Kidney tubule cell (primary cell): ENCODE data around the gene AVEN.

Experiments
- DNase-seq: peaks from one replicate; pipeline ENCODE4 v3.0.0-alpha.2; 2018; ENCODE audit warnings: low spot score

The AVEN gene

DNA sequence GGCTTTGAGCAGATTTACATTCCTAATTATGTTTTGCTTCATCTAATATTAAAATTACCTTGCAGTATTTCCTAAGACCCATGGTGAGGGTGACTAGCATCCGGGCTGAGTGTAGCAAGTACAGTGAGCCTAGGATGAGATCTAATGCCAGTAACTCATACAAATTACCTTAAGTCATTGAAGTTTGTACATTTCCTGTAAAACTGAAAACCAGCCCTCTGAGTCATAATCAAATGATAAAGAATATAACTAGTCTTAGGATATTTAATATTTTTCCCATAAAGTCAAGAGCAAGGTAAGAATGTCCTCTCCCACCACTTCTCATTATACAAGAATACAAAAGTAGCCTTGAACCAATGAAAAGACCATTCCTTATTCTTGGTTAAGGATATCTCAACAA is 125.5 kb downstream of the AVEN start:
- DNase-seq, result no peak

GRCh38 chr15:33912326-33912725 is 126.7 kb downstream of the AVEN start:
- DNase-seq, result no peak

DNA sequence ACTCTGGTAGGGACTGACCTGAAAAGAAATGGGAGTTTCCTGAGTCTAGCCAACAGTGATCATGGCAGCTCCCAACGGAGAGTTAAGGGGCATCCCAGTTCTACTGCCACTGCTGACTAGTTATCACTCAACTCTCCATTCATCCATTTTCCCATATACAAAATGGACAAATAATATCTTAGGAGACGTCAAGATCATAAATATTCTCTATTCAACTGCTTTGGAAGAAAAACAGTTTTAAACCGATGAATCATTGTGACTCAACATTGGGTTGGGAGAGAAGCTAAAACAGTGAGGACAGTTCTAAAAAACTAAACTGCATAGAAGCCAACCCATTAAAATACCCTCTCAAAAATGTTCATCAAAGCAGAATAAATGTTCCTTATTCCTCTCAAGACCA is 128.3 kb downstream of the AVEN start:
- DNase-seq, result no peak

- no peak for DNase-seq
These were observed 130.6 kb downstream of the AVEN start for GRCh38 chr15:33908406-33908805.

GRCh38 chr15:33907326-33907725 is 131.7 kb downstream of the AVEN start:
- DNase-seq, result no peak

GRCh38 chr15:33903661-33904060 is 135.3 kb downstream of the AVEN start:
- no peak for DNase-seq

DNA sequence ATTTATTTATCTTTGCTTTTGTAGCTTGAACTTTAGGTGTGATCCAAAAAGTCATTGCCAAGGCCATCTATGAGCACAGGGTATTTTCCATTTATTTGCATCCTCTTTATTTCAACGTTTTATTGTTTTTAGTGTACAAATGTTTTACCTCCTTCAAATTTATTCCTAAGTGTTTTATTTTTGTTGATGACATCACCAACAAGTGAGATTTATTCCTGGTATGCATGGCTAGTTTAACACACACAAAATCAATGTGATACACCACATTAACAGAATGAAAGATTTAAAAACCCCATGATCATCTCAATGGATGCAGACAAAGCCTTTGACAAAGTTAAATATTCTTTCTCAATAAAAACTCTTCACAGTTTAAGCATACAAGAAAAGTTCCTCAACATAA is 137.0 kb downstream of the AVEN start:
- DNase-seq, result no peak

DNA sequence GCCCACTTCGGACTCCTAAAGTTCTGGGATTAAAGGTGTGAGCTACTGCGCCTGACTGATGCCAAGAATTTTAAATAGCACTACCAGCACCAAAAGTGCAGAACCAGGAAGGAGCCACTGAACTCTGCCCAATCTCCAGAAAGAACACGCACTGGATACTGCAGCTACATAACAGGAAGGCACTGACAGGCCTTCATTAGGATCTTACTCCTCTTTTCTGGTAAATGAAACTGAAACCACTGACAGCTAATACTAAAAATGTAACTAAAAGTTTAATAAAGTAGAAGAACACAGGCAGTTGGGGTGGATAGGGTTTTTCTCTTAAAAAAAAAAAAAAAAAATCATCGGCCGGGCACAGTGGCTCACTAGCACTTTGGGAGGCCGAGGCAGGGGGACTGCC is 144.8 kb downstream of the AVEN start:
- no peak for DNase-seq

DNA sequence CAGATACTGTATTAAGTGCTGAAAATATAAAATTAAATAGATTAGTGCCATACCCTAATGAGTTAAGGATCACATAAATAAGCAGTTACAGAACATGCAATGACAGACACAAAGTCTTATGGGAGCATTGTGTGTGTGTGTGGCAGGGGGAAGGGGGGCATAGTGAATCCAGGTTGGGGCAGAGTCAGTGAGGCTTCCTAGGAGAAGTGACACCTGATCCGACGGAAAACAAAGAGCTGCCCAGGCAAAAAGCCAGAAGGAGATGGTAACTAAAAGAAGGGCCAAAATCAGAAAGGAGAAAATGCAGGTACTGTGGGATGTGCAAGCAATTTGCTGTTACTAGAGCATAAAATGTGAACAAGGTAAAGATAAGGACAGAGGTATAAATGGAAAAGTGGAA is 150.8 kb downstream of the AVEN start:
- DNase-seq, result no peak

GRCh38 chr15:33882921-33883320 is 156.1 kb downstream of the AVEN start:
- DNase-seq, result no peak

DNA sequence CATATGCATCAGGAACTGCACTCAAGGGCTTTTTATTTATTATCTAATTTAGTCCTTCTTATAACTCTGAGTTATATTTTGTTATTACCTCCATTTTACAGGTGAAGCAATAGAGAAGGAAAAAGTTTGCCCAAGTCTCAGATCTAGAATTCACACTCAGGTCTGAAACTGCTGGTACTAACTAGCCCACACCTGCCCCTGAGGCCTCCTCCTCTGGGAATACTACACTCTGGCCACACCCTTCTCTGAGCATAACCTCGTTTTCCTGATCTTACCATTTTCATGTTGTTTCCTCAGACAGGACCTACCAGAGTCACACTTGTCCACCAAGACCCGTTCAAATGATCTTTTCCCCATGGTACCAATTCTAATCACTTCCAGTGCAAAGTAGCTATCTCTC is 164.8 kb downstream of the AVEN start:
- DNase-seq, result no peak

- DNase-seq, result no peak
These were observed 166.4 kb downstream of the AVEN start for GRCh38 chr15:33872416-33873106.

DNA sequence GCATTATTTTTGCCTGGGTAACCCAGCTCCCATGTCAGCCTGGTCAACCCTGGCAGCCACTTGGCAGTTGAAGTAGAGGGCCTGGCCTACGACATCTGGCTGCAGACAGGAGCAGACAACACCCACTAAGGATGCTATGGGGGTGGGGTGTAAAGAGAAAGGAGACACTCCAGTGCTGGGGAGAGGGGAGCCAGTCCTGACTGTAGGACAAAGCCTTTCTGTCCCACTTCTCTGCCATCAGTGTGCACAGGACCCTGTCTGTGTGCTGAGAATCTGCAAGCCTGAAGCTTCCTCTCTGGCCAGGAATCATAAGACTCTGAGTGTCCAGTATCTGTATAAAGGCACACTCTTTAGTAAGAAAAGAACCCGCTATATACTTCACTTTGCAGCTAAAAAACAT is 167.0 kb downstream of the AVEN start:
- DNase-seq, result no peak

DNA sequence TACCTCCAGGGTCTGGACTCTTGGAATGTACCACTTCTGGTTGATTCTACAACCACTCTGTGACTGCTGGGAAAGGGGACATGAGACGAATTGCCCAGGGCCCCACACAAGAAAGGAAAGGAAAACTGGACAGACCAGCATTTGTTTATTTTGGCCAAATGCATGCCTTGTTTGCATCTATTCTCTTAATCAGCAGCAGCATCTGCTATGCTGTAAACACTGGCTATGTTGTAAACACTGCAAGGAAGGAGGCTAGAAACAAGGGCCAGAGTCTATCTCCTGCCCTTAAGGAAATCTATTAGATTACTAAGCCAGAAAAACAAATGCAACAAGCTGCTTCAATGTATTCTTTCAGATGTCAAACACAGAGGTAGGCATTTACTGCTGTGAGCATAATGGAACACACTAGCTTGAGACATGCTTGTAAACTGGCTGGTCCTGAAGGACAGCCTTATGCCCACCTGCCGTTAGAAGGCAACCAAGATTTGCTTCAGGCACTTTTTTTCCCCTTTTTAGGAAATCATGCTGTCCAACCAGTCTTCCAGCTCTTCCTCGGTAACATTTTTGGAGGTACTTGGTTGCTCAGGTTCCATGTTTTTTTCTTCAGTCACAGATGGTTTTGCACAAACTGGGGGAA is 172.8 kb downstream of the AVEN start:
- DNase-seq, result no peak

GRCh38 chr15:33865416-33865815 is 173.6 kb downstream of the AVEN start:
- no peak for DNase-seq

DNA sequence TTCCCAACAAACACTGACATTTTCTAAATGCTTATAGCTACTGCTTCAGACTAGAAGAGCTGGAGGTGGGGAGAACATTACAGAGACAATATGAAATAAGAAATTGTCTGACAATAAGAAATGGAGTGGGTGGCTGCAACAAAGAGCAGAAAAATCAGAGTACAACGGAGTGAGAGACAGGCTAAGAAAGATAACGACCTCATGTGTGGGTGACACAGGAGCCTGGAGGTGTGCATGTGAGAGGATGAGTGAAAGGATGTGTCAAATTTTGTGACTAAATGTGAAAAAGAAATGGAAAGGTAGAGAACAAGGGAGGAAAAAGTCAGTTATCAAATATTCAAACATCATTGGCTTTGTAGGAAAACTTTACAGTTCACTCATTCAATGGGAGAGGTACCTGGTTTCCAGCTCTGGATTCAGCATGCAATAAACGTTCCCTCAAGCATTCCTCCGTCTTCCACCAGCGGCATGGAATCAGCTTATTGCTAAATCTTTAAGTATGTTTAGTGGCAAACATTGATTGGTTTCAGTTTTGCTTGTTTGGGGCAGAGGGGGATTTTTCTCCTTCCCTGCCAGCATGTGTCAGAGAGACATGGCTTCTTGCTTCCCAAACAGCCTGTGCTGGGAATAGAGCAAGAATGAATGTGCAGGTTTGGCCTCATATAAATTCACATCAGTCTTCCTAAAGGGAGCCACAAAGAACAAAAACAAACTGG is 174.5 kb downstream of the AVEN start:
- no peak for DNase-seq

DNA sequence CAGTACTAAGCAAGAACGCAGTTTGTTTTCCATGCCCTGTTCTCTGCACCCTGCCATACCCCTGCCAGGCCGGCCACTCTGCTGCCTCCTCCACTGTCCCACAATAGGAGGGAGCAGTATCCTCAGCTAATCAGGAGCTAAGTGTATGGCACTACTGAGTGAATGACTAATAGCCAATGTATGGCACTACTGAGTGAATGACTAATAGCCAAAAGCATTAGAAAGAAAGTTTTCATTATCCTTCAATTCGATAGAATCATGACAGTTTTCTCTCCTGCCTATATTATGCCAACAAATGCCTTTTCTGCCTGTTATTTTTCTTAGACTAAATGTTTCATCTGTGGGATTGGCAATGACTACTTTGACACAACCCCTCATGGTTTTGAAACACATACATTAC is 178.2 kb downstream of the AVEN start:
- peak; percentile 50 for DNase-seq

DNA sequence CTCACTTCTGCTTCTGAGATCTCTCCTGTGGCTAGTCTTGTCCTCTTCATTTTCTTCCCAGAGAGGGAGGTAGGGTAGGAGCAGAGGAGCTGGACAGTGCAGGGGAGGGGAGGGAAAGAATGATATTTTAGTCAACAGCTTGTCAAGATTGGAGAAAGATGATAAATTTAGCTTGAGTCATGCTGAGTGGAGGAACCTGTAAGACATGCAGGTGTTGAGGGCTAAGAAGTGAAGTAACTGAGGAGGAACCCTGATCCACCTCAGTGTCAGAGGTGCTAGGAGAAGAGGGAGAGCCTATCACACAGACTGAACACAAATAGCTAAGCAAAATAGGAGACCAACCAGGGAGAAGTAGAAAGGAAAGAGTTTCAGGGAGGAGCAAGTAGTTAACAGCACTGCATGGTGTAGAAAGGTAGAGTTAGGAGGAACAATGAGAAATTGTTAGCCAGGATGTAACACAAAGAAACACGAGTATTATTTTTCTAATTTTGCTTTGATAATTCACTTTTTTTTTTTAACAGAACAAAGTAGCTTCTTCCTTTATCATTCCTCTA is 178.9 kb downstream of the AVEN start:
- no peak for DNase-seq

DNA sequence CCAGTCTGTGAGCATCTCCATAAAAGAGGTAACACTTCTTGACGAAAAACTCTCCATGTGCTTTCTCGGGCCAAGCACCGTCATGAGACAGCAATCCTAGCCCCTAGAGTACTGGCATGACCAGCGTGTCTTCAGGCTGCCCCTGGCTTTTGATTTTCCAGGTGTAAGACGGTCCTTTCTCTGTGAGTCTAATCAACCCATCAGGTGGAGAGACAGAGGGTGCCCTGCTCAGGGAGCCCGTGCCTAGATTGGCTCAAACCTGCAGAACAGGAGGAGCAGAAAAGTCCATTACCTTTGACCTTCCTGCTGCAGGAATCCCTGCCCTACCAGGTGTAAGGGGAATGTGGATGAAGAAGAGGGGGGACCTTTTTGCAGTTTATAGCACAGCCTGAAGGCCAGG is 180.2 kb downstream of the AVEN start:
- no peak for DNase-seq

- DNase-seq, result no peak
These were observed 181.3 kb downstream of the AVEN start for GRCh38 chr15:33857726-33858125.

DNA sequence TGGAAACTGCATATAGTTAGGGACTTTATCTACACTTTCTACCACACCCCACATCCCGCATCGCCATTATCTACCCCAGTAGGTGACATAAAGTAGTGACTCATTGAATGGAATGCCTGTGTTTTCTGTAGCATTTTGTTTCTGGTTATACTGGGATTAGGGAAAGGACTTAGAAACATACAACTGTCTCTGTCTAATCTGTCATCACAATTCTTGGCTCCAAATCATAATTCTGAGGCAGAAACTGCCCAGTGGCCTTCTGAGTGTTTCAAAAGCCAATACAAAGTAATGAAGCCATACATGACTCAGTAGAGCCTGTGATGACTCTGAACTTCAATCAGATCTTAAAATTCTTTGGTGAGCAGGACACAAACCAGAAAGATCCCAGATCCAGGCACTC is 186.4 kb downstream of the AVEN start:
- DNase-seq, result peak; percentile 35

DNA sequence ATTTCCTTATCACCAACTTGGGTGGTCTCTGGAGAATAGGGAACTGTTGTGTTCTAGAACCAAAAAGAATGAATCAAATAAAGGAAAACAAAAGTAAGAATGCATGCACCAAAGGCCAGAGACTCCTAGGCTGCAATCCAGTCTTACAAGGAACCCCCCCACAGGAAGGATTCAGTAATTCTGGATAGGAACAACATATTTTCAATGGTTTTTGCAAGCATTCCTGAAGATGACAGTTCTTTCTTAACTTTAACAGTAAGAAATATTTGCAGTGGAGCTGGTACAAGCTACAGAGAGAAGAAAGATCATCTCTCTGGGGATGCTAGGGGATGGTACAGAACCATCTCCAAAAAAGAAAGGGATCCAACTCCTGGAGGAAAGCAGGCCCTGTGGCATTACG is 186.9 kb downstream of the AVEN start:
- no peak for DNase-seq

DNA sequence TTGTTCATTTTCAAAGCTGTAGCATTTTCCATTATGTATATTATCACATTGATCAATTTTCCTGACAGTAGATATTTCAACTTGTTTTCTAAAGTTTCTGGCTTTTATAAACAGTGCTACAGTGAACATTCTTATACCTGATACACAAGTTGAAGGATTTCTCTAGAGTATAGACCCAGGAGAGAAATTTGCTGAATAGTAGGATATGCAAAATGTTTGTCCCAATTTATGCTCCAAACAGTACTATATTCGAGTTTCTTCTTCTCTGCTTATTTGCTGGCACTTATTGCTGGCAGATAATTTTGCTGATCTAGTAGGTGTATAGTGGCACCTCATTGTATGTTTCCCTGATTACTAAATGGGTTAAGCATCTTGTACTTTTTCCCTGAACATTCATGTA is 187.9 kb downstream of the AVEN start:
- no peak for DNase-seq
